Subcutaneous abdominal adipose tissue (tissue), 5 donors: ENCODE data around the gene INPP5K.
A peak's percentile ranks its signal among the peaks of the same experiment; 100 is the strongest.
"Not testable (repeated sequence)": the region's sequence is repeated elsewhere in the genome, so short reads cannot be mapped to it uniquely, and the experiment has no call there.

Experiments
- H3K27ac ChIP-seq: one replicate; pipeline ENCODE4 v1.7.0; 2013; ENCODE audit warnings: low read depth, mild to moderate bottlenecking, inconsistent platforms, low read length, moderate library complexity
- H3K27me3 ChIP-seq, 5 donors: one replicate each; pipeline ENCODE4 v1.7.0; 2013; ENCODE audit warnings: low read length in 5 of 5, inconsistent platforms in 1 of 5; ENCODE audit not compliant: control insufficient read depth in 5 of 5, insufficient read depth in 4 of 5
- H3K36me3 ChIP-seq, 5 donors: one replicate each; pipeline ENCODE4 v1.7.0; 2013; ENCODE audit warnings: low read length in 5 of 5; ENCODE audit not compliant: control insufficient read depth in 5 of 5, insufficient read depth in 5 of 5
- H3K4me1 ChIP-seq, 5 donors: one replicate each; pipeline ENCODE4 v1.7.0; 2013; ENCODE audit warnings: low read length in 5 of 5, mild to moderate bottlenecking in 3 of 5, moderate library complexity in 1 of 5; ENCODE audit not compliant: control insufficient read depth in 5 of 5, insufficient read depth in 5 of 5
- H3K4me3 ChIP-seq, 5 donors: one replicate each; pipeline ENCODE4 v1.7.0; 2013; ENCODE audit warnings: low read length in 5 of 5, low read depth in 1 of 5
- H3K9ac ChIP-seq, 5 donors: one replicate each; pipeline ENCODE4 v1.7.0; 2013; ENCODE audit warnings: low read length in 5 of 5, mild to moderate bottlenecking in 4 of 5, moderate library complexity in 3 of 5
- H3K9me3 ChIP-seq, 5 donors: one replicate each; pipeline ENCODE4 v1.7.0; 2013; ENCODE audit warnings: low read length in 5 of 5; ENCODE audit not compliant: control insufficient read depth in 5 of 5
- donor health status: healthy.
- donor health status: healthy.
- donor health status: healthy.
- donor health status: healthy.
- donor health status: healthy.

Gene INPP5K

GRCh38 chr17:1516388-1517161, at the start of gene INPP5K:
INPP5K (minus strand) TSS chr17:1516612; CDS start chr17:1516499, 113 bp downstream.
- H3K36me3 ChIP-seq: peaks cover 0 to 49% (median 36%) of the 10 kb centered on the region in 5 donors
- peaks cover 14 to 51% (median 47%) of the 10 kb centered on the region in 5 donors for H3K4me1 ChIP-seq
- H3K9me3 ChIP-seq: no peaks in the 10 kb centered on the region
- H3K4me3 ChIP-seq: peak within 1 kb of the TSS; percentile 74 to 95 (median 93)
- H3K27ac ChIP-seq: peak within 1 kb of the TSS; percentile 96
- H3K27me3 ChIP-seq: no peaks in the 10 kb centered on the region
- peak within 1 kb of the TSS; percentile 81 to 96 (median 95) for H3K9ac ChIP-seq

- Histone ChIP-seq H3K9me3 (no peaks in the 10 kb centered on the region), H3K9ac (no peak overlapping the region), H3K4me1 (peaks cover 0 to 27% (median 19%) of the 10 kb centered on the region in 5 donors), H3K4me3 (no peak overlapping the region), H3K27me3 (no peaks in the 10 kb centered on the region), H3K27ac (no peak overlapping the region), H3K36me3 (no peaks in the 10 kb centered on the region)
These were observed 49.5 kb upstream of the INPP5K start for GRCh38 chr17:1565877-1566276.

GRCh38 chr17:1563786-1564613, 47.6 kb upstream of the INPP5K start:
- H3K9ac ChIP-seq: no peak overlapping the region
- H3K27ac ChIP-seq: no peak overlapping the region
- peaks cover 2 to 38% (median 30%) of the 10 kb centered on the region in 5 donors for H3K4me1 ChIP-seq

DNA sequence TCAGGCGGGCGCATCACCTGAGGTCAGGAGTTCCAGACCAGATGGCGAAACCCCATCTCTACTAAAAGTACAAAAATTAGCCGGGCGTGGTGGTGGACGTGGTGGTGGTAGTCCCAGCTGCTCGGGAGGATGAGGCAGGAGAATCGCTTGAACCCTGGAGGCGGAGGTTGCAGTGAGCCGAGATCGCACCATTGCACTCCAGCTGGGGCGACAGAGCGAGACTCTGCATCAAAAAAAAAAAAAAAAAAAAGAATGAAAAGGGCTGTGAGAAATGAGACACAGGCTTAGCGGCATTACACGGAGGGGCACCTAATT, 47.0 kb upstream of the INPP5K start:
- H3K9me3 ChIP-seq, H3K9ac ChIP-seq, H3K27ac ChIP-seq, H3K36me3 ChIP-seq, H3K27me3 ChIP-seq: not testable (repeated sequence)
- peaks cover 2 to 38% (median 30%) of the 10 kb centered on the region in 5 donors for H3K4me1 ChIP-seq
- H3K4me3 ChIP-seq: peak overlapping the region in 1 of 5 donors; percentile 76

More at GRCh38 chr17:1563786-1564613, 47.6 kb upstream of the INPP5K start:
- Histone ChIP-seq H3K4me3 (no peak overlapping the region), H3K27me3 (no peaks in the 10 kb centered on the region), H3K9me3 (no peaks in the 10 kb centered on the region), H3K36me3 (no peaks in the 10 kb centered on the region)

- H3K27ac ChIP-seq: peak overlapping the region; percentile 57
These were observed 45.8 kb upstream of the INPP5K start for GRCh38 chr17:1562176-1562643.

GRCh38 chr17:1561420-1562175, 45.2 kb upstream of the INPP5K start:
- Histone ChIP-seq H3K4me3 (peak overlapping the region; percentile 64 to 77 (median 72)), H3K27me3 (no peaks in the 10 kb centered on the region), H3K36me3 (peaks cover 0 to 7% (median 2%) of the 10 kb centered on the region in 5 donors), H3K27ac (peak overlapping the region; percentile 57), H3K9ac (peak overlapping the region; percentile 12 to 92 (median 82)), H3K9me3 (no peaks in the 10 kb centered on the region), H3K4me1 (peaks cover 2 to 45% (median 29%) of the 10 kb centered on the region in 5 donors)

More at GRCh38 chr17:1562176-1562643, 45.8 kb upstream of the INPP5K start:
- peak overlapping the region in 4 of 5 donors; percentile 64 to 77 (median 74) for H3K4me3 ChIP-seq
- peaks cover 0 to 5% (median 2%) of the 10 kb centered on the region in 5 donors for H3K36me3 ChIP-seq
- H3K4me1 ChIP-seq: peaks cover 2 to 43% (median 30%) of the 10 kb centered on the region in 5 donors
- no peaks in the 10 kb centered on the region for H3K9me3 ChIP-seq
- H3K27me3 ChIP-seq: no peaks in the 10 kb centered on the region
- H3K9ac ChIP-seq: peak overlapping the region in 4 of 5 donors; percentile 53 to 92 (median 82)

GRCh38 chr17:1560858-1561355, 44.5 kb upstream of the INPP5K start:
- no peaks in the 10 kb centered on the region for H3K27me3 ChIP-seq
- no peaks in the 10 kb centered on the region for H3K9me3 ChIP-seq
- peaks cover 0 to 14% (median 7%) of the 10 kb centered on the region in 5 donors for H3K36me3 ChIP-seq
- peaks cover 2 to 42% (median 29%) of the 10 kb centered on the region in 5 donors for H3K4me1 ChIP-seq
- H3K27ac ChIP-seq: no peak overlapping the region
- H3K4me3 ChIP-seq: peak overlapping the region; percentile 64 to 77 (median 72)
- peak overlapping the region; percentile 12 to 92 (median 82) for H3K9ac ChIP-seq

DNA sequence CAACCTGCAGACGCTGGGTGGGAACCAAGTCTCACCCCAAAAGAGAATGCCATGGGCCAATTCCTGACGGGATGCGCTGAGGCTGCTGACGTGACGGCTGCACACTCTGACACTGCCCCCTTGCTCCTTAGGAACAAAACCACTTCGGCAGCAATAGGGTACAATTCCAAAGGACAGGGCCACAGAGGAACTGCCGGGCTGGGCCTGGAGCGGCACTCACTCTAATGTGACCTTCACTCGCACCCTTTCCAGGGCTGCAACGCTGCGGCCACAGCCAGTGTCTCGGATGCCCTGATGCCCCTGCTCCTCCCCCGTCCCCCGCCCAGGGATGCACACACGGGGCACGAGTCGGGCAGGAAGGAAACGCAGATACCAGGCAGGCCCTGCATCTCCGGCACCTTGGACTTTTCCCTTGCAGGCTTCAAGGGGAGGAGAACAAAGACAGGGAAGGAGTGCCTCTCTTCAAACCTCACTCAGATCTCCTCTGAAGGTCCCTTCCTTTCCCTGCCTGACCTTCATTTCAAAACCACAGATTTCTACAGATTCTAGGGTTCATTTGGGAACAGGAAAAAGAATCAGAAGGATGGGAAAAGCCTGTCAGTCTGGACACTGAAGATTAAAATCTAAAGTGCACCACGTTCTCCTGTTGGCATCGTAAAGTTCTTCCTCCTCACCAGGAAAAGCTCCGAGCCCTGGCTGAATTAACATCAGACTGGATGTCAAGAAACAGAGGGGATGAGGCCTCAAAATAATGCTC, 43.9 kb upstream of the INPP5K start:
- H3K36me3 ChIP-seq: peaks cover 0 to 17% (median 7%) of the 10 kb centered on the region in 5 donors
- peaks cover 2 to 48% (median 33%) of the 10 kb centered on the region in 5 donors for H3K4me1 ChIP-seq
- H3K9ac ChIP-seq: peak overlapping the region in 1 of 5 donors; percentile 92
- H3K27me3 ChIP-seq: no peaks in the 10 kb centered on the region
- no peaks in the 10 kb centered on the region for H3K9me3 ChIP-seq
- H3K27ac ChIP-seq: no peak overlapping the region
- peak overlapping the region in 1 of 5 donors; percentile 7 for H3K4me3 ChIP-seq
